GM18909 (cell line): ENCODE results near the gene DCDC1.

Source experiments
- ATAC-seq: cut with Tn5 transposase; IDR thresholded peaks from one replicate; pipeline ENCODE4 v1.9.1; 2021; ENCODE audit warnings: mild to moderate bottlenecking; ENCODE audit not compliant: unreplicated experiment, poor library complexity

DCDC1 gene

DNA sequence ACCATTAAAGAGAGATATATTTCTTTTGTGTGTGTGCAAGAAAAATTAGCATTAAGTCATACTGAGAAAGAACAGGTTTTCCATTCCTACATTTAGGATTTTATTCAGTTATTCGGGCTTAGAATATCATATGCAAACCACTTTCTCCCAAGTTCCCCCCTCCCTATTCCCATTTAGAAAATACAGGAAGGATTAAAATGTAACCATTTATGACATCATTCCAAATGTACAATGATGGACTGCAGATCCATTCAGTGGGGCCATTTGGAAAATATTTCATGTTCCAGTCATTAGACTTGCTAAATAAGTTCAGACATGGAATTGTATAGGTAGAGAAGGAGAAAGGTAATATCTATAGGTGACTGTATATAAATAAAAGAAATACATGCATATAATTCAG lies 554.8 kb downstream of the DCDC1 start:
- ATAC-seq: no peak
